SK-N-SH (cell line): ENCODE data around the gene THOP1. TPM values are rescaled to one million over a fixed set of nuclear protein-coding genes. Genes with fewer than 3 reads are reported as not detected.

Experiments
- CTCF ChIA-PET: fragments of 300-600, 350-600 bp; formaldehyde crosslinking; extraction: SDS; loops from one replicate; lab custom pipeline; 2021; lab: Yijun Ruan, JAX
- POLR2A ChIA-PET: fragments of 350-600 bp; sonication (Branson Sonifier 250); formaldehyde crosslinking; extraction: SDS; loops from one replicate; lab custom pipeline; 2020; ENCODE audit warnings: antibody characterized with exemption, inconsistent platforms; lab: Yijun Ruan, JAX
- DNase-seq: peaks from one replicate; pipeline ENCODE4 v3.0.0; 2012
- H2AFZ ChIP-seq: fragments of 200-600 bp; sonication (generic); 2 replicates; pipeline ENCODE4 v1.8.1; 2016; ENCODE audit warnings: antibody characterized with exemption, mild to moderate bottlenecking, low read depth
- H3F3A ChIP-seq: fragments of 200-600 bp; sonication (generic); replicated peaks from 2 replicates; pipeline ENCODE3; 2016; ENCODE audit warnings: antibody characterized with exemption, mild to moderate bottlenecking; ENCODE audit not compliant: insufficient read depth
- H3K27ac ChIP-seq, 2 experiments: fragments of 200-500 bp in 1 of 2; fragments of 200-600 bp in 1 of 2; sonication (Bioruptor generic) in 1 of 2; sonication (generic), shearing (Covaris generic) in 1 of 2; 2 replicates each; pipeline versions ENCODE4 v1.5.1 to v1.6.1; 2014 to 2016; ENCODE audit warnings: low read depth in 2 of 2, inconsistent platforms in 1 of 2, low read length in 1 of 2, mild to moderate bottlenecking in 1 of 2, mixed read lengths in 1 of 2
- H3K27me3 ChIP-seq: fragments of 200-600 bp; sonication (generic), shearing (Covaris generic); 2 replicates; pipeline ENCODE4 v1.6.1; 2016; ENCODE audit warnings: mixed run types; ENCODE audit not compliant: insufficient read depth
- H3K36me3 ChIP-seq, 2 experiments: fragments of 200-500 bp in 1 of 2; fragments of 200-600 bp in 1 of 2; sonication (Bioruptor generic) in 1 of 2; sonication (generic) in 1 of 2; replicated peaks in 1 of 2; 2 replicates each; pipeline versions ENCODE3 to v1.5.1; 2014 to 2016; ENCODE audit warnings: low read length in 1 of 2, mild to moderate bottlenecking in 1 of 2; ENCODE audit not compliant: insufficient read depth in 2 of 2, control insufficient read depth in 1 of 2
- H3K4me1 ChIP-seq, 2 experiments: fragments of 200-500 bp in 1 of 2; fragments of 200-600 bp in 1 of 2; sonication (Bioruptor generic) in 1 of 2; sonication (generic), shearing (Covaris generic) in 1 of 2; 2 replicates each; pipeline versions ENCODE4 v1.5.1 to v1.6.1; 2014 to 2016; ENCODE audit warnings: low read depth in 1 of 2, low read length in 1 of 2, mixed run types in 1 of 2; ENCODE audit not compliant: insufficient read depth in 2 of 2, control insufficient read depth in 1 of 2
- H3K4me2 ChIP-seq: fragments of 200-600 bp; sonication (generic), shearing (Covaris generic); 2 replicates; pipeline ENCODE4 v1.6.1; 2017; ENCODE audit warnings: mixed run types
- H3K4me3 ChIP-seq, 2 experiments: fragments of 200-500 bp in 1 of 2; fragments of 200-600 bp in 1 of 2; sonication (Bioruptor generic) in 1 of 2; sonication (generic), shearing (Covaris generic) in 1 of 2; 2 replicates each; pipeline versions ENCODE4 v1.5.1 to v1.8.1; 2014 to 2016; ENCODE audit warnings: low read depth in 2 of 2, inconsistent platforms in 1 of 2, low read length in 1 of 2, mild to moderate bottlenecking in 1 of 2, mixed read lengths in 1 of 2, moderate library complexity in 1 of 2
- H3K79me2 ChIP-seq: fragments of 200-600 bp; sonication (generic); 2 replicates; pipeline ENCODE4 v1.8.1; 2017; ENCODE audit warnings: mild to moderate bottlenecking; ENCODE audit not compliant: insufficient read depth
- H3K9ac ChIP-seq: fragments of 200-600 bp; sonication (generic); 2 replicates; pipeline ENCODE4 v1.6.1; 2017; ENCODE audit warnings: mixed run types
- H3K9me2 ChIP-seq: fragments of 200-600 bp; sonication (generic); 2 replicates; pipeline ENCODE4 v1.6.1; 2017; ENCODE audit warnings: mixed run types
- H3K9me3 ChIP-seq: fragments of 200-600 bp; sonication (generic); 2 replicates; pipeline ENCODE4 v1.6.1; 2017; ENCODE audit warnings: mixed run types, mild to moderate bottlenecking, moderate library complexity
- H4K20me1 ChIP-seq: fragments of 200-600 bp; sonication (generic); 2 replicates; pipeline ENCODE4 v1.6.1; 2017; ENCODE audit warnings: mild to moderate bottlenecking, mixed run types; ENCODE audit not compliant: insufficient read depth
- CHD2 ChIP-seq: fragments of 150-350 bp; IDR thresholded peaks from 2 replicates; pipeline ENCODE4 v1.6.1; 2018; ENCODE audit warnings: low read length; ENCODE audit not compliant: partially characterized antibody
- EP300 ChIP-seq, 2 experiments: IDR thresholded peaks; 2 replicates each; pipeline versions ENCODE4 v1.4.0 to v1.6.1; 2012; ENCODE audit warnings: borderline replicate concordance in 1 of 2, low read depth in 1 of 2, low read length in 1 of 2
- FOSL2 ChIP-seq: IDR thresholded peaks from 2 replicates; pipeline ENCODE4 v1.4.0; 2012; ENCODE audit warnings: low read depth, mild to moderate bottlenecking, moderate library complexity, borderline replicate concordance
- MEF2A ChIP-seq: IDR thresholded peaks from 2 replicates; pipeline ENCODE4 v1.4.0; 2012; ENCODE audit warnings: low read depth, borderline replicate concordance
- POLR2AphosphoS5 ChIP-seq: IDR thresholded peaks from 2 replicates; pipeline ENCODE4 v1.6.1; 2012; ENCODE audit warnings: low read depth, low read length
- RAD21 ChIP-seq: IDR thresholded peaks from 2 replicates; pipeline ENCODE4 v1.6.1; 2012; ENCODE audit warnings: mild to moderate bottlenecking, low read length
- RCOR1 ChIP-seq: fragments of 150-350 bp; IDR thresholded peaks from 2 replicates; pipeline ENCODE4 v1.6.1; 2017; ENCODE audit warnings: antibody characterized with exemption, low read length
- RXRA ChIP-seq: IDR thresholded peaks from 2 replicates; pipeline ENCODE4 v1.4.0; 2012; ENCODE audit warnings: low read depth, mild to moderate bottlenecking, borderline replicate concordance
- SMC3 ChIP-seq: IDR thresholded peaks from 2 replicates; pipeline ENCODE4 v1.6.1; 2012; ENCODE audit warnings: low read depth, low read length, improper control_type of control experiment
- TAF1 ChIP-seq: IDR thresholded peaks from 2 replicates; pipeline ENCODE4 v1.6.1; 2012; ENCODE audit warnings: low read depth, mild to moderate bottlenecking, low read length, moderate library complexity, borderline replicate concordance
- TEAD4 ChIP-seq: IDR thresholded peaks from 2 replicates; pipeline ENCODE4 v1.4.0; 2012; ENCODE audit warnings: mild to moderate bottlenecking, borderline replicate concordance; ENCODE audit not compliant: insufficient read depth
- YY1 ChIP-seq: IDR thresholded peaks from 2 replicates; pipeline ENCODE4 v1.4.0; 2012; ENCODE audit warnings: low read depth, mild to moderate bottlenecking
- WGBS: methylation state at CpG from one replicate; pipeline ENCODE4 v1.1.6; 2017; ENCODE audit warnings: low lambda C conversion rate; 5-methylcytosine and 5-hydroxymethylcytosine counted together
- polyA plus RNA-seq, 3 experiments: library from polyadenylated mRNA; depleted of rRNA; stranded (reverse); fragments of >200 nt; gene quantifications; 2 replicates each; pipeline ENCODE4 v1.2.3, GENCODE V29; 2012
- TF ChIP-seq, protein P1 (sequence below): fragments of 200-600 bp; sonication (generic); IDR thresholded peaks from 2 replicates; pipeline ENCODE4 v1.6.1; 2017; ENCODE audit warnings: antibody characterized with exemption, mild to moderate bottlenecking, moderate library complexity
- TF ChIP-seq, protein P2 (sequence below): fragments of 150-350 bp; IDR thresholded peaks from 2 replicates; pipeline ENCODE4 v1.6.1; 2016; ENCODE audit warnings: mild to moderate bottlenecking, low read depth, low read length
- TF ChIP-seq, protein P3 (sequence below): IDR thresholded peaks from 2 replicates; pipeline ENCODE4 v1.4.0; 2012; ENCODE audit warnings: low read depth, borderline replicate concordance
- TF ChIP-seq, protein P4 (sequence below): IDR thresholded peaks from 2 replicates; pipeline ENCODE4; 2012
- TF ChIP-seq, protein P5 (sequence below): fragments of 150-350 bp; IDR thresholded peaks from 2 replicates; pipeline ENCODE4 v1.6.1; 2017; ENCODE audit warnings: antibody characterized with exemption, low read length, low read depth, borderline replicate concordance

Gene THOP1
- polyA plus RNA-seq, 1 of the 3 experiments (the other 2 are of a cell fraction) = 138 TPM

DNA sequence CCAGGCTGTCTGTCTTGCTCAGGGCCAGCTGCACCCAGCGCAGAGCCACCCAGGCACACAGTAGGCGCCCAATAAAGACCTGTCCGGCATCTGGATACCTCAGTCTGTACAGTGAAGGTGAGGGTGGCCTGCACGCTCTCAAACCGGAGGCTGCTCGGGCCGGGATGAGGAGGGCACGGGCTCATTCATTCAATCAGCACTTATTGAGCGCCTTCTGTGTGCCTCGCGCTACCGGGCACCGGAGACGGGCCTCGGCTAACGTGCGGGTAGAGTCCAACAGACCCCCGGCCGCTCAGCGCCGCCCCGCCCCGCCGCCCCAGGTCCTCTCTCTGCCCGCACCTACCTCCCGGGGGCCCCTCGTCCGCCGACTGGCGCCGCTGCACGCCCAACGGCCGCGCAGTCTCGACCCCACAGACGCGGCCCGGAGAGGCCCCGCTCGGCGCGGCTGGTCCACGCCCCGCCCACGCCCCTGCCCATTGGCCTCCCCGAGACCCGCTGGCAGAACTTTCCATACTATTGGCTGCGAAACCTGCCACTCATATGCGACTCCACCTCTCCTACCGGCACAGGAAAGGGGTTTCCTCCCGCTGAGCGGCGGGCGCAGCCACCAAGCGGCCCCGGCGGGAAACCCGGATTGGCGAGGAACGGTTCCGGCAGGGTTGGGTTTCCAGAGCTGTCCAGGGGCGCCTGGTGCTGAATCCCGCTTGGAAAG is 45.5 kb upstream of the THOP1 start, which contains the start of gene SLC39A3 (continued):
- peak; percentile 55 for TF ChIP-seq YY1
- TF ChIP-seq, protein P1, sequence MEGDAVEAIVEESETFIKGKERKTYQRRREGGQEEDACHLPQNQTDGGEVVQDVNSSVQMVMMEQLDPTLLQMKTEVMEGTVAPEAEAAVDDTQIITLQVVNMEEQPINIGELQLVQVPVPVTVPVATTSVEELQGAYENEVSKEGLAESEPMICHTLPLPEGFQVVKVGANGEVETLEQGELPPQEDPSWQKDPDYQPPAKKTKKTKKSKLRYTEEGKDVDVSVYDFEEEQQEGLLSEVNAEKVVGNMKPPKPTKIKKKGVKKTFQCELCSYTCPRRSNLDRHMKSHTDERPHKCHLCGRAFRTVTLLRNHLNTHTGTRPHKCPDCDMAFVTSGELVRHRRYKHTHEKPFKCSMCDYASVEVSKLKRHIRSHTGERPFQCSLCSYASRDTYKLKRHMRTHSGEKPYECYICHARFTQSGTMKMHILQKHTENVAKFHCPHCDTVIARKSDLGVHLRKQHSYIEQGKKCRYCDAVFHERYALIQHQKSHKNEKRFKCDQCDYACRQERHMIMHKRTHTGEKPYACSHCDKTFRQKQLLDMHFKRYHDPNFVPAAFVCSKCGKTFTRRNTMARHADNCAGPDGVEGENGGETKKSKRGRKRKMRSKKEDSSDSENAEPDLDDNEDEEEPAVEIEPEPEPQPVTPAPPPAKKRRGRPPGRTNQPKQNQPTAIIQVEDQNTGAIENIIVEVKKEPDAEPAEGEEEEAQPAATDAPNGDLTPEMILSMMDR = no peak
- 0 out of 2 replicates have a peak, but pooled peaks have one; percentile 11 for TF ChIP-seq TEAD4
- TF ChIP-seq POLR2AphosphoS5 = peak; percentile 34; the same call in 1 of the 2 replicates
- no peak for TF ChIP-seq FOSL2
- TF ChIP-seq, protein P2, sequence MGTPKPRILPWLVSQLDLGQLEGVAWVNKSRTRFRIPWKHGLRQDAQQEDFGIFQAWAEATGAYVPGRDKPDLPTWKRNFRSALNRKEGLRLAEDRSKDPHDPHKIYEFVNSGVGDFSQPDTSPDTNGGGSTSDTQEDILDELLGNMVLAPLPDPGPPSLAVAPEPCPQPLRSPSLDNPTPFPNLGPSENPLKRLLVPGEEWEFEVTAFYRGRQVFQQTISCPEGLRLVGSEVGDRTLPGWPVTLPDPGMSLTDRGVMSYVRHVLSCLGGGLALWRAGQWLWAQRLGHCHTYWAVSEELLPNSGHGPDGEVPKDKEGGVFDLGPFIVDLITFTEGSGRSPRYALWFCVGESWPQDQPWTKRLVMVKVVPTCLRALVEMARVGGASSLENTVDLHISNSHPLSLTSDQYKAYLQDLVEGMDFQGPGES = peak; percentile 74
- TF ChIP-seq TAF1 = peak; percentile 54
- no peak for TF ChIP-seq RAD21
- peak; percentile 20; the same call in 1 of the 2 replicates for TF ChIP-seq MEF2A

DNA sequence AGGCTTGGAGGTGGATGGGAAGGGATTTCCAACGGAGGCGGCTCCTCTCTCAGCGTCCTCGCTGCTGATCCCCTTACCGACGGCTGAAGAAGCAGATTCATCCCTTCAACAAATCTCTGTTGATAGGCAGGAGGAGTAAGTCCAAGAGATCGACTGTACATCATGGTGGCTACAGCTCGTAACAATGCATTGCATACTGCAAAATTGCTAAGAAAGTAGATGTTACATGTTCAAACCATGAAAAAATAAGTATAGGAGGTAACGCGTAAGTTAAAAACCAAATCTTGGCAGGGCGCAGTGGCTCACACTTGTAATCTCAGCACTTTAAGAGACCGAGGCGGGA is 45.0 kb upstream of the THOP1 start:
- Histone ChIP-seq H2AFZ (no peak overlapping the region), H3K4me1 (peaks cover 0 to 5% of the 10 kb centered on the region in 2 experiments; a peak in 1 of 4 replicates), H3K79me2 (peaks cover 15% of the 10 kb centered on the region), H3K9me3 (no peaks in the 10 kb centered on the region), H3K9ac (no peak overlapping the region), H3K27me3 (peaks cover 5% of the 10 kb centered on the region; the same call in 1 of the 2 replicates), H3K36me3 (peaks cover 2 to 18% of the 10 kb centered on the region in 2 experiments), H3K4me3 (peak overlapping the region in 1 of 2 experiments; percentile 94; a peak in 1 of 4 replicates), H4K20me1 (no peaks in the 10 kb centered on the region), H3K9me2 (no peaks in the 10 kb centered on the region), H3K4me2 (no peak overlapping the region), H3F3A (no peaks in the 10 kb centered on the region), H3K27ac (no peak overlapping the region)
- TF ChIP-seq, protein P2 = no peak
- TF ChIP-seq RCOR1 (no peak), CHD2 (no peak), TEAD4 (no peak), SMC3 (no peak), RXRA (no peak), EP300 (IDR thresholded peaks at IDR 0.05; ENCODE audit: borderline replicate concordance in 1 of 2, low read depth in 1 of 2, low read length in 1 of 2) (no peak)
- TF ChIP-seq, protein P3, sequence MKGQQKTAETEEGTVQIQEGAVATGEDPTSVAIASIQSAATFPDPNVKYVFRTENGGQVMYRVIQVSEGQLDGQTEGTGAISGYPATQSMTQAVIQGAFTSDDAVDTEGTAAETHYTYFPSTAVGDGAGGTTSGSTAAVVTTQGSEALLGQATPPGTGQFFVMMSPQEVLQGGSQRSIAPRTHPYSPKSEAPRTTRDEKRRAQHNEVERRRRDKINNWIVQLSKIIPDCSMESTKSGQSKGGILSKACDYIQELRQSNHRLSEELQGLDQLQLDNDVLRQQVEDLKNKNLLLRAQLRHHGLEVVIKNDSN = no peak
- TF ChIP-seq, protein P4, sequence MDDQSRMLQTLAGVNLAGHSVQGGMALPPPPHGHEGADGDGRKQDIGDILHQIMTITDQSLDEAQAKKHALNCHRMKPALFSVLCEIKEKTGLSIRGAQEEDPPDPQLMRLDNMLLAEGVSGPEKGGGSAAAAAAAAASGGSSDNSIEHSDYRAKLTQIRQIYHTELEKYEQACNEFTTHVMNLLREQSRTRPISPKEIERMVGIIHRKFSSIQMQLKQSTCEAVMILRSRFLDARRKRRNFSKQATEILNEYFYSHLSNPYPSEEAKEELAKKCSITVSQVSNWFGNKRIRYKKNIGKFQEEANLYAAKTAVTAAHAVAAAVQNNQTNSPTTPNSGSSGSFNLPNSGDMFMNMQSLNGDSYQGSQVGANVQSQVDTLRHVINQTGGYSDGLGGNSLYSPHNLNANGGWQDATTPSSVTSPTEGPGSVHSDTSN = no peak
- TF ChIP-seq, protein P5, sequence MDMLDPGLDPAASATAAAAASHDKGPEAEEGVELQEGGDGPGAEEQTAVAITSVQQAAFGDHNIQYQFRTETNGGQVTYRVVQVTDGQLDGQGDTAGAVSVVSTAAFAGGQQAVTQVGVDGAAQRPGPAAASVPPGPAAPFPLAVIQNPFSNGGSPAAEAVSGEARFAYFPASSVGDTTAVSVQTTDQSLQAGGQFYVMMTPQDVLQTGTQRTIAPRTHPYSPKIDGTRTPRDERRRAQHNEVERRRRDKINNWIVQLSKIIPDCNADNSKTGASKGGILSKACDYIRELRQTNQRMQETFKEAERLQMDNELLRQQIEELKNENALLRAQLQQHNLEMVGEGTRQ = no peak
- ChIA-PET CTCF (interaction anchor here (0.6 to 3.9 kb wide), 6 partner anchors 8 to 884 kb away, joined by 3 to 23 read pairs (median 5); partner anchors contain the start of gene ZNF554), POLR2A (interaction anchor here (0.7 kb wide), 1 partner anchor 48 kb away, joined by 3 read pairs; no protein-coding TSS in a partner anchor)
- DNase-seq = no peak
- 44% methylated on average over 13 of the region's 13 CpGs for WGBS
